ENCODE measurements around the gene EFEMP2.

Gene EFEMP2

DNA sequence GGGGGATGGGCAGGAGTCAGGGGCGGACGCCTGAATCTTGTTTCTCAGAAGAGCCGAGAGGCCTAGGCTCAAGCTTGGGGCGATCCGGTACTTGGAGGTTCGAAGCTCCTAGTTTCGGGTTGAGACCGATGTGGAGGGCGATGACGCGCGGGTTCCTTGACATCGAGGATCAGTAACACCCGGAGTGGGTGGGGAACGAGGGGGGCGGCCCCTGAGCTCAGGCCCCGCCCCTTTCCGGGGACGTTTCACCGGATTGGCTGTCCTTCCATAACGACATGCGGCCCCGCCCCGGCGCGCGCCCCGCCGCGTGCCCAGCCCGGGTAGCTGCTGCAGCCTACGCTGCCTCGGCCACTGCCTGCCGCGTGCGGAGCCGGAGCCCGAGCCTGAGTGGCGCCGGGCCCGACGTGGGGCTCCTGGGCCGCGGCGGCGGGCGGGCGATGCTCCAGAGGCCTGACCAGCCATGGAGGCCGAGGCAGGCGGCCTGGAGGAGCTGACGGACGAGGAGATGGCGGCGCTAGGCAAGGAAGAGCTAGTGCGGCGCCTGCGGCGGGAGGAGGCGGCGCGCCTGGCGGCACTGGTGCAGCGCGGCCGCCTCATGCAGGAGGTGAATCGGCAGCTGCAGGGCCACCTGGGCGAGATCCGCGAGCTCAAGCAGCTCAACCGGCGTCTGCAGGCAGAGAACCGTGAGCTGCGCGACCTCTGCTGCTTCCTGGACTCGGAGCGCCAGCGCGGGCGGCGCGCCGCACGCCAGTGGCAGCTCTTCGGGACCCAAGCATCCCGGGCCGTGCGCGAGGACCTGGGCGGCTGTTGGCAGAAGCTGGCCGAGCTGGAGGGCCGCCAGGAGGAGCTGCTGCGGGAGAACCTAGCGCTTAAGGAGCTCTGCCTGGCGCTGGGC, 18.0 kb upstream of the EFEMP2 start, which contains the start of gene CCDC85B:
CCDC85B (plus strand) TSS at position 350 of the 895 bp plus-strand sequence; CDS start at position 461, 111 bp downstream.
- peak; percentile 99 for DNase-seq (ENCODE audit: low read depth)
- peak within 1 kb of the TSS; percentile 99 for H3K9ac ChIP-seq (ENCODE audit: low read length)
- H3K4me3 ChIP-seq (ENCODE audit: low read length): peak within 1 kb of the TSS; percentile 86
- peaks cover 59% of the 10 kb centered on the region for H3K4me1 ChIP-seq (ENCODE audit: control insufficient read depth, insufficient read depth, low read length)
- peaks cover 41% of the 10 kb centered on the region for H3K36me3 ChIP-seq (ENCODE audit: control insufficient read depth, insufficient read depth, low read length, severe bottlenecking)
- H3K27me3 ChIP-seq (replicated peaks; ENCODE audit: control insufficient read depth, insufficient read depth, low read length): no peaks in the 10 kb centered on the region
- H3K9me3 ChIP-seq (ENCODE audit: control insufficient read depth, low read length): no peaks in the 10 kb centered on the region

DNA sequence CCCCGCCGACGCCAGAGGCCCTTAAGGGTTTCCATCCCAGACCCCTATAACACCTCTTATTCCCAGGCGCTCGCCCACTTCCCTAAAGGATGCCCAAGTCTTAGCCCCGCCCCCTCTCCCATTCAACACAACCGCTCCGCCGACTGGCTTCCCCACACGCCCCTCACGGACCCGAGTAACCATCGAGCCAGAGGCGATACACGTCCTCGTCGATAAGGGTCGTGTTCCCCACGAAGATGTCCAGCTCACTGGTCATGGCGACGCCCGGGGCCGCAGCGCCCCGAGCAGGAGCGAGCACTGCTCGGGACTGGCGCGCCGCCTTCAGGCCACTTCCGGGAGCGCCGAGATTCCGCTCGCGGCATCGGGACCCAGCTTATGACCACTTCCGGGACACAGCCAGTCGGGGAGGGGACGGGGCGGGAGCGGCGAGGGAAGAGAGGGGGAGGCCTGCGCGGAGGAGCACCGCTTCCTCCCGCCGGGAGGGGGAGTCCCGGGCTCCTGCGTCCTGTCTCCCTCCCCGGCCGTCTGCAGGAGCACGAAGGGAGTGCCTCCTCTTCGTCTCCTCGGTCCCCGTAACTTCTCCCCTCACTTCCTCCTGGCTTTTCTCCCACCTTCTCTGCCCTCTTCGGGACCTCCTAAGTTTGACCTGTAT, 15.7 kb upstream of the EFEMP2 start, which contains the start of gene FIBP:
FIBP (minus strand) TSS at position 309 of the 652 bp plus-strand sequence; CDS start at position 256, 53 bp downstream.
- H3K9me3 ChIP-seq (ENCODE audit: control insufficient read depth, low read length): no peaks in the 10 kb centered on the region
- H3K9ac ChIP-seq (ENCODE audit: low read length): peak within 1 kb of the TSS; percentile 99
- peak; percentile 99 for DNase-seq (ENCODE audit: low read depth)
- peak within 1 kb of the TSS; percentile 89 for H3K4me3 ChIP-seq (ENCODE audit: low read length)
- no peaks in the 10 kb centered on the region for H3K27me3 ChIP-seq (replicated peaks; ENCODE audit: control insufficient read depth, insufficient read depth, low read length)
- H3K36me3 ChIP-seq (ENCODE audit: control insufficient read depth, insufficient read depth, low read length, severe bottlenecking): peaks cover 47% of the 10 kb centered on the region
- peaks cover 47% of the 10 kb centered on the region for H3K4me1 ChIP-seq (ENCODE audit: control insufficient read depth, insufficient read depth, low read length)

DNA sequence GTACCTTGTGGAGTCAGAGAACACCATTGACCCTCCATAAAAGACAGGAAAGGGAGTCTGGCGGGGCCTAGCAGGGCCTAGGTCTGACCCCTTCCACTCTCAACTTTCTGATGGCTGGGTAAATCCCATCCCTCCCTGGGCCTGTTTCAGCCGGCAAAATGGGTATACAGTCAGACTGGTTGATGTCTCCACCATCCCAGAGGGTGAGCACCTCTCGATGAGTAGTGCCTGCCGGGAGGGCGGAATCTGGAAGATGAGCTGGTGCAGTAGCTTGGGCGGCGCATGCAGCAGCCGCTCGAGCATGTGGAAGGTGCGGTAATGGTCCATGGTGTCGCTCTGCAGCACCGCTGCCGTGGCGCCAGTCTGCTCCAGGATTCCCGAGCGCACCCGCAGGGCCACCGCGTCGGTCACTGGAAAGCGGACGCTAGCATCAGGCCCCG, 15.1 kb upstream of the EFEMP2 start:
- Histone ChIP-seq H3K4me1 (ENCODE audit: control insufficient read depth, insufficient read depth, low read length) (peaks cover 43% of the 10 kb centered on the region), H3K27me3 (replicated peaks; ENCODE audit: control insufficient read depth, insufficient read depth, low read length) (no peaks in the 10 kb centered on the region), H3K9ac (ENCODE audit: low read length) (peak overlapping the region; percentile 99), H3K9me3 (ENCODE audit: control insufficient read depth, low read length) (no peaks in the 10 kb centered on the region), H3K4me3 (ENCODE audit: low read length) (peak overlapping the region; percentile 89), H3K36me3 (ENCODE audit: control insufficient read depth, insufficient read depth, low read length, severe bottlenecking) (peaks cover 49% of the 10 kb centered on the region)
- DNase-seq (ENCODE audit: low read depth): no peak

GRCh38 chr11:65886826-65887722, 14.5 kb upstream of the EFEMP2 start:
- Histone ChIP-seq H3K4me3 (ENCODE audit: low read length) (peak overlapping the region; percentile 89), H3K36me3 (ENCODE audit: control insufficient read depth, insufficient read depth, low read length, severe bottlenecking) (peaks cover 47% of the 10 kb centered on the region), H3K27me3 (replicated peaks; ENCODE audit: control insufficient read depth, insufficient read depth, low read length) (no peaks in the 10 kb centered on the region), H3K9ac (ENCODE audit: low read length) (peak overlapping the region; percentile 99), H3K4me1 (ENCODE audit: control insufficient read depth, insufficient read depth, low read length) (peaks cover 36% of the 10 kb centered on the region), H3K9me3 (ENCODE audit: control insufficient read depth, low read length) (no peaks in the 10 kb centered on the region)
- no peak for DNase-seq (ENCODE audit: low read depth)

DNA sequence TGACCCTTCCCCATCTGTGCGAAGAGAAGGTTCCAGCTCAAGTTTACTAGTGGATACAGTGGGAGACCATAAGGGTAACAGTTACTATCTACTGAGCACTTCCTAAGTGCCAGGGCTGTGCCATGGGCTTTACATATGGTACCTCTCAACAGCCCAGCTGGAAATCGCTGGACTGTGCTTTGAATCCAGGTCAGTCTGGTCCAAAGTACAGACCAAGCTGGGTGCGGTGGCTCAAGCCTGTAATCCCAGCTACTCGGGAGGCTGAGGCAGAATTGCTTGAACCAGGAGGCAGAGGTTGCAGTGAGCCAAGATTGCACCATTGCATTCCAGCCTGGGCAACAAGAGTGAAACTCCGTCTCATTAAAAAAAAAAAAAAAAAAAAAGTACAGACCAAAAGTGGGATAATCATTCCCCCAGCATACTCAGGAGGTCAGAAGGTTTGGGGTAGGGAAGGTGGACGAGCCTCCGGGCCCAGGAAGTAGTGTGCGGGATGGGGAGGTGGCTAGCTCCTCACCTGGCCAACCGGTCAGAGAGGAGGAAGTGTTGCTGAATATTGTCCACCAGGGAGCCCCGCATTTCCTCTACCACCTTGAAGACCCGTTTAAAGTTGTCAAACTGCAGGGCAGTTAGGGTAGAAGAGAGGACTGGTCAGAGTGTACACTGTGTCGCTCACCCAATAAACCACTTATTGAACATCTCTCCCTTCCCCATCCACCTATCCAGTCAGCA, 13.4 kb upstream of the EFEMP2 start:
- H3K4me3 ChIP-seq (ENCODE audit: low read length): no peak overlapping the region
- H3K36me3 ChIP-seq (ENCODE audit: control insufficient read depth, insufficient read depth, low read length, severe bottlenecking): peaks cover 45% of the 10 kb centered on the region
- DNase-seq (ENCODE audit: low read depth): no peak
- H3K9ac ChIP-seq (ENCODE audit: low read length): peak overlapping the region; percentile 99
- H3K4me1 ChIP-seq (ENCODE audit: control insufficient read depth, insufficient read depth, low read length): peaks cover 31% of the 10 kb centered on the region
- no peaks in the 10 kb centered on the region for H3K27me3 ChIP-seq (replicated peaks; ENCODE audit: control insufficient read depth, insufficient read depth, low read length)
- no peaks in the 10 kb centered on the region for H3K9me3 ChIP-seq (ENCODE audit: control insufficient read depth, low read length)

DNA sequence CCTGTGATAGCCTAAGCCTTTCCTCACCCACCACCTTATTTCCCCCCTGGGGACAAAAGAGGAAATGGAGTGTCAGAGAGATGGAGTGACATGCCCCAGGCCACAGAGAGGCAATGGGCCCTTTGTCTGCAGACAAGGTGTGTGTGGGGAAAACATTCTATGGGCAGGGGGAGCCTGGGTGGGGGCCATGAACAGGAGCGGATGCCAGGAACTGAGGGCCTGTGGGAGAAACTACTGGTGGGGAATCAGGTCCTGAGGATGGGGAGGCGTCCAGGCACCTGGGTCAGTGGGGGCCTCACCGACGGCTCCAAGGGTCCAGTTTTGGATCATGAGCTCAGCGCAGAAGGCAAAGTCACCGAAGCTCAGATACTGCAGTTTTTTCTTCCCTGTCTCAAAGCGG, 12.6 kb upstream of the EFEMP2 start:
- H3K4me1 ChIP-seq (ENCODE audit: control insufficient read depth, insufficient read depth, low read length): peaks cover 30% of the 10 kb centered on the region
- peaks cover 45% of the 10 kb centered on the region for H3K36me3 ChIP-seq (ENCODE audit: control insufficient read depth, insufficient read depth, low read length, severe bottlenecking)
- H3K27me3 ChIP-seq (replicated peaks; ENCODE audit: control insufficient read depth, insufficient read depth, low read length): no peaks in the 10 kb centered on the region
- no peak for DNase-seq (ENCODE audit: low read depth)
- H3K4me3 ChIP-seq (ENCODE audit: low read length): no peak overlapping the region
- H3K9me3 ChIP-seq (ENCODE audit: control insufficient read depth, low read length): no peaks in the 10 kb centered on the region
- no peak overlapping the region for H3K9ac ChIP-seq (ENCODE audit: low read length)

DNA sequence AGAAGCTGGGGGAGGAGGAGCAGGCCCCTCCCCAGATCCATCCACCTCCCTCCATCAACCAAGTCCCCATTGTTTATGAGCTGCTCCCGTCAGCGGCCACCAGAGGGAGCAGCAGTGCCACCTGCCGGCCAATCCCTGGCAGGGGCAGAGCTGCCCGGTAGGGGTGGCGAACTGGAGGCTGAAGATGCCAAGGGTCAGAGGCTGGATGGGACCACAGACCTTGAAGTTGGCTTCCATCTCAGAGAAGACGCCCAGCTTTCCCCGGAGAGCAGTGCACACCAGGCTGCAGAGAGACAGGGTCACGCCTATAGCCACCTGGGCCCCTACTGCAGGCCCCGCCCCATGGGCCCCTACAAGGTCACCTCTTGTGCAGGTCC, 12.1 kb upstream of the EFEMP2 start:
- Histone ChIP-seq H3K4me3 (ENCODE audit: low read length) (no peak overlapping the region), H3K4me1 (ENCODE audit: control insufficient read depth, insufficient read depth, low read length) (peaks cover 25% of the 10 kb centered on the region), H3K9me3 (ENCODE audit: control insufficient read depth, low read length) (no peaks in the 10 kb centered on the region), H3K36me3 (ENCODE audit: control insufficient read depth, insufficient read depth, low read length, severe bottlenecking) (peaks cover 45% of the 10 kb centered on the region), H3K9ac (ENCODE audit: low read length) (no peak overlapping the region), H3K27me3 (replicated peaks; ENCODE audit: control insufficient read depth, insufficient read depth, low read length) (no peaks in the 10 kb centered on the region)
- DNase-seq (ENCODE audit: low read depth): peak; percentile 88

DNA sequence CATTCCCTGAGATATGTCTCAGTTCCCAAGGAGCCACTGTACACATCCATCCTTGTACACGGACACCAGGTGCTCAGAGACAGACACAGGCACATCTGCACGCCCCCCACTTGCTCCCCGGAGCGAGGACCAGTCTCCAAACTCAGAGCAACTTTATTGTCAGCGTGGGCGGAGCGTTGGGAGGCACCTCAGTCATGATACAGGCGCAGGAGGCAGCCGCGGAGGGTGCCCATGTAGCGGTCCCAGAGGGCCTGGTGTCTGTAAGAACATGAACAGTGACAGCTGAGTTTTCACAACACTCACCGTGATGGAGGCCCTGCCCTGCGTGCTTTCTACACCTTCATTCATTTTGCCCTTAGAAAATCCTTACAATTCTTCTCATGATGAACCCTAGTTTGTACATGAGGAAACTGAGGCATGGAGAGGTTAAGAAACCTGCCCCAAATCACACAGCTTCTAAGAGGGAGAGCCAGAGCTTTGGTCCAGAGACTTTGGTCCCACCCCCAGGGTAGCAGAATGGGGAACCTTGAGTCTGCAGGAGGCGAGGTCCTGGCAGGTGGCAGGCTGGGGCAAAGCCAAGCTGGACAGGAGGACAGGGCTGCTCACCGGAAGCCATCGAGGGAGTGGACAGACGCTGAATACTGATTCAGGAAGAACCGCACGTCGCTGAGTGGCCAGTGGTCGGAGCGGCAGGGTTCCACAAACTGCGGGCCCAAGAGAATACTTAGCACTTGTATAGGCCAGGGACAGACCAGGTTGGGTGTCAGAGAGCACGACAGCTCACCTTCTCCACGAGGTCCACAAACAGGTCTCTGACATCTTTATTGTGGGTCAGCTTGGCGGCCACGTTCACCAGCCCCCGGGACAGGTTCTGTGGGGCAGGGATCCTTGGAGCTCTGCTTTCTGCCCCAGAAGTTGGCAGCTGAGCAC, 11.5 kb upstream of the EFEMP2 start:
- no peaks in the 10 kb centered on the region for H3K9me3 ChIP-seq (ENCODE audit: control insufficient read depth, low read length)
- H3K4me1 ChIP-seq (ENCODE audit: control insufficient read depth, insufficient read depth, low read length): peaks cover 22% of the 10 kb centered on the region
- H3K4me3 ChIP-seq (ENCODE audit: low read length): no peak overlapping the region
- H3K27me3 ChIP-seq (replicated peaks; ENCODE audit: control insufficient read depth, insufficient read depth, low read length): no peaks in the 10 kb centered on the region
- peaks cover 45% of the 10 kb centered on the region for H3K36me3 ChIP-seq (ENCODE audit: control insufficient read depth, insufficient read depth, low read length, severe bottlenecking)
- DNase-seq (ENCODE audit: low read depth): no peak
- H3K9ac ChIP-seq (ENCODE audit: low read length): no peak overlapping the region

GRCh38 chr11:65883058-65883761, 10.6 kb upstream of the EFEMP2 start:
- no peak for DNase-seq (ENCODE audit: low read depth)
- peaks cover 45% of the 10 kb centered on the region for H3K36me3 ChIP-seq (ENCODE audit: control insufficient read depth, insufficient read depth, low read length, severe bottlenecking)

More at GRCh38 chr11:65883058-65883761, 10.6 kb upstream of the EFEMP2 start:
- no peaks in the 10 kb centered on the region for H3K9me3 ChIP-seq (ENCODE audit: control insufficient read depth, low read length)
- H3K4me3 ChIP-seq (ENCODE audit: low read length): no peak overlapping the region
- no peaks in the 10 kb centered on the region for H3K27me3 ChIP-seq (replicated peaks; ENCODE audit: control insufficient read depth, insufficient read depth, low read length)
- no peak overlapping the region for H3K9ac ChIP-seq (ENCODE audit: low read length)
- H3K4me1 ChIP-seq (ENCODE audit: control insufficient read depth, insufficient read depth, low read length): peaks cover 16% of the 10 kb centered on the region

Measured in adipocyte (in vitro differentiated cells).